Esophagus squamous epithelium (tissue), 5 donors: ENCODE results near the gene INAFM2. TPM values are rescaled to one million over a fixed set of nuclear protein-coding genes. Genes with fewer than 3 reads are reported as not detected.

Experiments used
- DNase-seq: peaks from one replicate; lab custom pipeline; 2025; lab: John Stamatoyannopoulos, UW
- H3K27ac ChIP-seq, 4 donors: fragments of 200-600 bp; sonication (generic); one replicate each; pipeline ENCODE4 v1.5.1; 2016 to 2019; ENCODE audit warnings: mild to moderate bottlenecking in 1 of 4
- H3K27me3 ChIP-seq, 4 donors: fragments of 200-600 bp; sonication (generic); 1 replicate in 3 of 4; 2 replicates in 1 of 4; pipeline versions ENCODE4 v1.5.1 to v1.6.0; 2017 to 2021; ENCODE audit warnings: antibody characterized with exemption in 1 of 4
- H3K36me3 ChIP-seq, 3 donors: fragments of 200-600 bp; sonication (generic); one replicate each; pipeline ENCODE4 v1.5.1; 2016 to 2019
- H3K4me1 ChIP-seq, 3 donors: fragments of 200-600 bp; sonication (generic); one replicate each; pipeline ENCODE4 v1.5.1; 2017 to 2019
- H3K4me3 ChIP-seq, 4 donors: fragments of 200-600 bp; sonication (generic); 1 replicate in 3 of 4; 2 replicates in 1 of 4; pipeline ENCODE4 v1.5.1; 2016 to 2019; ENCODE audit warnings: mild to moderate bottlenecking in 2 of 4, moderate library complexity in 1 of 4
- H3K9me3 ChIP-seq, 3 donors: fragments of 200-600 bp; sonication (generic); one replicate each; pipeline ENCODE4 v1.5.1; 2016 to 2019
- CTCF ChIP-seq, 6 experiments: fragments of 450-650 bp in 4 of 6; fragments of 200-600 bp in 2 of 6; sonication (generic) in 2 of 6; IDR thresholded peaks; one replicate each; pipeline ENCODE4 v1.5.1; 2016 to 2019; ENCODE audit warnings: antibody characterized with exemption in 6 of 6, mild to moderate bottlenecking in 4 of 6, moderate library complexity in 4 of 6
- POLR2A ChIP-seq, 4 donors: fragments of 450-650 bp; IDR thresholded peaks; one replicate each; pipeline ENCODE4 v1.6.1; 2017; ENCODE audit warnings: antibody characterized with exemption in 4 of 4, mild to moderate bottlenecking in 4 of 4, moderate library complexity in 3 of 4
- WGBS, 2 donors: methylation state at CpG; one replicate each; pipeline ENCODE4 v1.1.5; 2018; 5-methylcytosine and 5-hydroxymethylcytosine counted together
- intact Hi-C: fragments of 100-400 bp; cut with DNase I; formaldehyde crosslinking; loops from one replicate; pipeline ENCODE4 v1.15.0; 2022
- total RNA-seq, 4 donors: library from RNA; depleted of rRNA; stranded (reverse); fragments of >200 nt; gene quantifications; one replicate each; pipeline ENCODE4 v1.1.0, GENCODE V29; 2016
- donor health status: DM: yes; HTN: yes; CAD: no.

Gene INAFM2
- total RNA-seq, 4 donors from 2014 or later, result 4.7 to 10.1 (median 8.1) TPM

- H3K36me3 ChIP-seq, result peaks cover 0 to 8% (median 0%) of the 10 kb centered on the region in 3 donors
- H3K4me1 ChIP-seq, result peaks cover 15 to 84% (median 21%) of the 10 kb centered on the region in 3 donors
- no peak for DNase-seq
- H3K27me3 ChIP-seq, result peaks cover 0 to 10% (median 0%) of the 10 kb centered on the region in 4 donors
- H3K27ac ChIP-seq, result no peak overlapping the region
- WGBS, 2 donors, result 71 to 76% methylated on average over 5 of the region's 5 CpGs
- intact Hi-C loops, result no loop called here
- no peaks in the 10 kb centered on the region for H3K9me3 ChIP-seq
- TF ChIP-seq CTCF (IDR thresholded peaks at IDR 0.05) (no peak), POLR2A (IDR thresholded peaks at IDR 0.05) (no peak)
- H3K4me3 ChIP-seq, result no peak overlapping the region
These were observed 5.3 kb downstream of the INAFM2 start for GRCh38 chr15:40328751-40329150.

GRCh38 chr15:40329804-40330203 is 6.3 kb downstream of the INAFM2 start:
- no peak for TF ChIP-seq POLR2A (IDR thresholded peaks at IDR 0.05)
- no peak for TF ChIP-seq CTCF (IDR thresholded peaks at IDR 0.05)
- Histone ChIP-seq H3K4me1 (peaks cover 18 to 85% (median 29%) of the 10 kb centered on the region in 3 donors), H3K36me3 (peaks cover 0 to 8% (median 0%) of the 10 kb centered on the region in 3 donors)

GRCh38 chr15:40330368-40330836 is 6.9 kb downstream of the INAFM2 start:
- Histone ChIP-seq H3K4me3 (no peak overlapping the region), H3K4me1 (peaks cover 19 to 85% (median 29%) of the 10 kb centered on the region in 3 donors), H3K9me3 (no peaks in the 10 kb centered on the region), H3K27me3 (no peaks in the 10 kb centered on the region), H3K36me3 (peaks cover 0 to 8% (median 0%) of the 10 kb centered on the region in 3 donors), H3K27ac (peak overlapping the region in 3 of 4 donors; percentile 51 to 69 (median 59))
- intact Hi-C loops, result no loop called here
- no peak for TF ChIP-seq POLR2A (IDR thresholded peaks at IDR 0.05)
- no peak for TF ChIP-seq CTCF (IDR thresholded peaks at IDR 0.05)
- DNase-seq, result no peak
- 40% methylated on average over 5 of the region's 5 CpGs; no CpG with 5 or more reads in 1 of the 2 donors for WGBS, 2 donors

More at GRCh38 chr15:40329804-40330203, 6.3 kb downstream of the INAFM2 start:
- H3K27me3 ChIP-seq, result peaks cover 0 to 4% (median 0%) of the 10 kb centered on the region in 4 donors
- WGBS, 2 donors, result 77% methylated on average over 7 of the region's 7 CpGs
- H3K27ac ChIP-seq, result peak overlapping the region in 3 of 4 donors; percentile 51 to 69 (median 59)
- intact Hi-C loops, result no loop called here
- no peaks in the 10 kb centered on the region for H3K9me3 ChIP-seq
- no peak for DNase-seq
- no peak overlapping the region for H3K4me3 ChIP-seq

DNA sequence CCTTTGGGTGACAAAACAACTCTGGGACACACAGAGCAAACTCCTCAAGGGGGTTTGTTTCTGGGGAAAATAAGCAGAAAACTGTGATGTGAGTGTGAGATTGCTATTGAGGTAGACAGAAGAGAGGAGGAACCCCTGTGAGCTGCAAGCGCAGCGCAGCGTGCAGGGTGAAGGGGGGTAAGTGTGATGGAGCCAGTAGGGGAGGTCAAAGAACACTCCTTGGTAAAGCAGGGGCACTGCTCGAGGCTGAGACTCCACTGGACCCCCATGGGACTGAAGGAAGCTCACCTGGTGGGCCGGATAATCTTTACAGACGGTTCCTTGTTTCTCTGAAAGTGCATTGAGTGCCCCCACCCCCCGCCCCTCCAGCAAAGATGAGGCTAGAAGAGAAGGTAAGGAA is 7.5 kb downstream of the INAFM2 start:
- Histone ChIP-seq H3K27ac (peak overlapping the region in 1 of 4 donors; percentile 59), H3K27me3 (no peaks in the 10 kb centered on the region), H3K4me3 (no peak overlapping the region), H3K36me3 (peaks cover 0 to 11% (median 0%) of the 10 kb centered on the region in 3 donors), H3K9me3 (no peaks in the 10 kb centered on the region), H3K4me1 (peaks cover 24 to 85% (median 30%) of the 10 kb centered on the region in 3 donors)
- TF ChIP-seq CTCF (IDR thresholded peaks at IDR 0.05) (no peak), POLR2A (IDR thresholded peaks at IDR 0.05) (no peak)
- 82 to 87% methylated on average over 7 of the region's 7 CpGs for WGBS, 2 donors
- no peak for DNase-seq
- intact Hi-C loops, result no loop called here

- peaks cover 30 to 85% (median 31%) of the 10 kb centered on the region in 3 donors for H3K4me1 ChIP-seq
- no peak overlapping the region for H3K4me3 ChIP-seq
- TF ChIP-seq POLR2A (IDR thresholded peaks at IDR 0.05), result no peak
- TF ChIP-seq CTCF (IDR thresholded peaks at IDR 0.05), result no peak
- H3K36me3 ChIP-seq, result peaks cover 0 to 12% (median 0%) of the 10 kb centered on the region in 3 donors
- intact Hi-C loops, result no loop called here
- no peaks in the 10 kb centered on the region for H3K27me3 ChIP-seq
- no peaks in the 10 kb centered on the region for H3K9me3 ChIP-seq
- no peak overlapping the region for H3K27ac ChIP-seq
- no peak for DNase-seq
- 89 to 94% methylated on average over 7 of the region's 7 CpGs for WGBS, 2 donors
These were observed 8.1 kb downstream of the INAFM2 start for GRCh38 chr15:40331637-40332036.
